Fibroblast of lung (primary cell): ENCODE measurements around the gene SORCS2. TPM values are rescaled to one million over a fixed set of nuclear protein-coding genes. Genes with fewer than 3 reads are reported as not detected.

Source experiments
- DNase-seq, 2 donors: peaks; one replicate each; pipeline versions ENCODE4 v3.0.0 to v3.0.0-alpha.2; 2010; ENCODE audit warnings: low read depth in 2 of 2
- H2AFZ ChIP-seq: 2 replicates; pipeline ENCODE4 v1.5.1; 2012; ENCODE audit warnings: low read length, control low read depth, inconsistent platforms
- H3K27ac ChIP-seq: 2 replicates; pipeline ENCODE4 v1.5.1; 2011; ENCODE audit warnings: low read length, control low read depth; ENCODE audit not compliant: insufficient read depth
- H3K27me3 ChIP-seq: 2 replicates; pipeline ENCODE4 v1.5.1; 2011; ENCODE audit warnings: mild to moderate bottlenecking, low read length; ENCODE audit not compliant: control insufficient read depth, insufficient read depth
- H3K36me3 ChIP-seq: 2 replicates; pipeline ENCODE4 v1.5.1; 2011; ENCODE audit warnings: low read length; ENCODE audit not compliant: control insufficient read depth, insufficient read depth
- H3K4me1 ChIP-seq: 2 replicates; pipeline ENCODE4 v1.5.1; 2011; ENCODE audit warnings: low read length; ENCODE audit not compliant: control insufficient read depth, insufficient read depth; ENCODE audit errors: extremely low read depth
- H3K4me2 ChIP-seq: 2 replicates; pipeline ENCODE4 v1.5.1; 2011; ENCODE audit warnings: low read length, control low read depth; ENCODE audit not compliant: insufficient read depth; ENCODE audit errors: extremely low read depth
- H3K4me3 ChIP-seq, 4 experiments: fragments of 200-600 bp in 1 of 4; sonication (generic) in 1 of 4; replicated peaks in 1 of 4; 2 replicates each; pipeline ENCODE4 v1.5.1; 2011 to 2016; ENCODE audit warnings: low read length in 4 of 4, low read depth in 3 of 4, mild to moderate bottlenecking in 3 of 4, control low read depth in 2 of 4, inconsistent platforms in 1 of 4, mixed read lengths in 1 of 4; ENCODE audit not compliant: insufficient read depth in 1 of 4; ENCODE audit errors: control extremely low read depth in 1 of 4
- H3K79me2 ChIP-seq: 2 replicates; pipeline ENCODE4 v1.5.1; 2012; ENCODE audit warnings: mild to moderate bottlenecking, low read length, inconsistent platforms; ENCODE audit not compliant: control insufficient read depth, insufficient read depth
- H3K9ac ChIP-seq: 2 replicates; pipeline ENCODE4 v1.5.1; 2011; ENCODE audit warnings: mild to moderate bottlenecking, low read length, control low read depth; ENCODE audit not compliant: insufficient read depth
- H3K9me3 ChIP-seq: 2 replicates; pipeline ENCODE4 v1.5.1; 2012; ENCODE audit warnings: low read depth, low read length; ENCODE audit not compliant: control insufficient read depth, insufficient read depth
- H4K20me1 ChIP-seq: 2 replicates; pipeline ENCODE4 v1.5.1; 2011; ENCODE audit warnings: low read length; ENCODE audit not compliant: control insufficient read depth, insufficient read depth; ENCODE audit errors: extremely low read depth
- CTCF ChIP-seq, 2 donors: IDR thresholded peaks in 1 of 2; conservative IDR thresholded peaks in 1 of 2; 1 replicate in 1 of 2; 2 replicates in 1 of 2; pipeline ENCODE4 v1.5.1; 2011 to 2012; ENCODE audit warnings: low read length in 2 of 2, control low read depth in 1 of 2, inconsistent platforms in 1 of 2, low read depth in 1 of 2, mild to moderate bottlenecking in 1 of 2
- EZH2 ChIP-seq: IDR thresholded peaks from 2 replicates; pipeline ENCODE4 v1.5.1; 2012; ENCODE audit warnings: low read length, control low read depth, mild to moderate bottlenecking; ENCODE audit errors: missing control alignments
- polyA plus RNA-seq, 2 donors: library from polyadenylated mRNA; depleted of rRNA in 1 of 2; stranded (reverse) in 1 of 2; unstranded in 1 of 2; fragments of >200 nt; gene quantifications; 2 replicates each; pipeline ENCODE4 v1.2.1, GENCODE V29; 2011 to 2012; ENCODE audit warnings: missing spikeins in 1 of 2
- total RNA-seq: library from RNA; depleted of rRNA; stranded (reverse); fragments of >200 nt; gene quantifications from 2 replicates; pipeline ENCODE4 v1.2.1, GENCODE V29; 2014

Gene SORCS2
- total and polyA plus RNA-seq, 2 donors (not counting 1 experiment from before 2014, with no cell fraction given), result 0.17 to 0.41 TPM

- TF ChIP-seq EZH2 (no peak), CTCF (conservative IDR thresholded peaks at IDR 0.05 in 1 of 2, IDR thresholded peaks at IDR 0.05 in 1 of 2; ENCODE audit: low read depth in 1 of 2, low read length in 2 of 2) (no peak)
- H2AFZ ChIP-seq, result no peak overlapping the region
- H3K27me3 ChIP-seq, result peaks cover 3% of the 10 kb centered on the region
- no peak for DNase-seq
- H3K9me3 ChIP-seq, result no peaks in the 10 kb centered on the region
- no peak overlapping the region for H3K27ac ChIP-seq
- no peaks in the 10 kb centered on the region for H3K36me3 ChIP-seq
- H3K4me3 ChIP-seq, result no peak overlapping the region
- no peaks in the 10 kb centered on the region for H4K20me1 ChIP-seq
- H3K79me2 ChIP-seq, result no peaks in the 10 kb centered on the region
- no peak overlapping the region for H3K4me2 ChIP-seq
- no peak overlapping the region for H3K9ac ChIP-seq
- H3K4me1 ChIP-seq, result no peaks in the 10 kb centered on the region
Measured at GRCh38 chr4:7145291-7145934, 46.9 kb upstream of the SORCS2 start.

GRCh38 chr4:7146059-7146785, 46.1 kb upstream of the SORCS2 start:
- H3K27me3 ChIP-seq, result peaks cover 5% of the 10 kb centered on the region
- TF ChIP-seq CTCF (conservative IDR thresholded peaks at IDR 0.05 in 1 of 2, IDR thresholded peaks at IDR 0.05 in 1 of 2; ENCODE audit: low read depth in 1 of 2, low read length in 2 of 2) (no peak), EZH2 (no peak)
- H3K27ac ChIP-seq, result no peak overlapping the region
- H3K9ac ChIP-seq, result no peak overlapping the region
- no peak overlapping the region for H2AFZ ChIP-seq
- no peaks in the 10 kb centered on the region for H4K20me1 ChIP-seq
- H3K9me3 ChIP-seq, result no peaks in the 10 kb centered on the region
- H3K4me1 ChIP-seq, result no peaks in the 10 kb centered on the region
- no peak for DNase-seq
- no peak overlapping the region for H3K4me3 ChIP-seq
- no peaks in the 10 kb centered on the region for H3K79me2 ChIP-seq
- H3K36me3 ChIP-seq, result no peaks in the 10 kb centered on the region
- H3K4me2 ChIP-seq, result no peak overlapping the region

GRCh38 chr4:7146786-7147115, 45.6 kb upstream of the SORCS2 start:
- H3K4me2 ChIP-seq, result no peak overlapping the region
- no peak for DNase-seq
- H3K9me3 ChIP-seq, result no peaks in the 10 kb centered on the region
- no peaks in the 10 kb centered on the region for H3K4me1 ChIP-seq
- H3K36me3 ChIP-seq, result no peaks in the 10 kb centered on the region
- no peak overlapping the region for H3K9ac ChIP-seq
- no peaks in the 10 kb centered on the region for H3K79me2 ChIP-seq
- H3K4me3 ChIP-seq, result no peak overlapping the region
- TF ChIP-seq EZH2 (no peak), CTCF (conservative IDR thresholded peaks at IDR 0.05 in 1 of 2, IDR thresholded peaks at IDR 0.05 in 1 of 2; ENCODE audit: low read depth in 1 of 2, low read length in 2 of 2) (no peak)
- no peak overlapping the region for H2AFZ ChIP-seq
- H3K27ac ChIP-seq, result no peak overlapping the region
- H3K27me3 ChIP-seq, result peaks cover 5% of the 10 kb centered on the region
- H4K20me1 ChIP-seq, result no peaks in the 10 kb centered on the region
